Measurements from ENCODE around the gene NADSYN1.

DNA sequence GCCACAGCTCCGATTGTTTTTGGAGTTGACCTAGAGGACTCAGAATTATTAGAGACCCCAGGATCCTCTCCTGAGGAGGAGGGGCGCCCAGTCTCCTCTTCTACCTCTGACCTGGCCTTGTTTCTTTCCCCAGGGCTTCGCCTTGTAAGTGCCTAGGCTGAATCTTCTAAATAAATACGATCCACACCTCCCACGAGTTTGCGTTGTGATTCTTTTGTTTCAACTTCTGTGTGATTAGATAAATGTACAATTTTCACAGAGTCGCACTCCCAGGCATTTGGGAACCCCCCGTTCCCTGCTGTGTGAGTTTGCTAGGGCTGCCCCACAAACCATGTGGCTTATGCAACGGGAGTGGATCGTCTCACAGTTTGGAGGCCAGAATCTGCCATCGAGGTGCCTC lies 86.0 kb downstream of the NADSYN1 start:
- TF ChIP-seq, protein P1, sequence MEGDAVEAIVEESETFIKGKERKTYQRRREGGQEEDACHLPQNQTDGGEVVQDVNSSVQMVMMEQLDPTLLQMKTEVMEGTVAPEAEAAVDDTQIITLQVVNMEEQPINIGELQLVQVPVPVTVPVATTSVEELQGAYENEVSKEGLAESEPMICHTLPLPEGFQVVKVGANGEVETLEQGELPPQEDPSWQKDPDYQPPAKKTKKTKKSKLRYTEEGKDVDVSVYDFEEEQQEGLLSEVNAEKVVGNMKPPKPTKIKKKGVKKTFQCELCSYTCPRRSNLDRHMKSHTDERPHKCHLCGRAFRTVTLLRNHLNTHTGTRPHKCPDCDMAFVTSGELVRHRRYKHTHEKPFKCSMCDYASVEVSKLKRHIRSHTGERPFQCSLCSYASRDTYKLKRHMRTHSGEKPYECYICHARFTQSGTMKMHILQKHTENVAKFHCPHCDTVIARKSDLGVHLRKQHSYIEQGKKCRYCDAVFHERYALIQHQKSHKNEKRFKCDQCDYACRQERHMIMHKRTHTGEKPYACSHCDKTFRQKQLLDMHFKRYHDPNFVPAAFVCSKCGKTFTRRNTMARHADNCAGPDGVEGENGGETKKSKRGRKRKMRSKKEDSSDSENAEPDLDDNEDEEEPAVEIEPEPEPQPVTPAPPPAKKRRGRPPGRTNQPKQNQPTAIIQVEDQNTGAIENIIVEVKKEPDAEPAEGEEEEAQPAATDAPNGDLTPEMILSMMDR (IDR thresholded peaks at IDR 0.05) = no peak
- TF ChIP-seq TEAD4 (CRISPR knock-in tag; IDR thresholded peaks at IDR 0.05) (no peak), ZNF317 (CRISPR knock-in tag; IDR thresholded peaks at IDR 0.05; ENCODE audit: borderline replicate concordance, low read depth) (no peak), JUN (CRISPR knock-in tag; IDR thresholded peaks at IDR 0.05) (no peak), TEAD1 (CRISPR knock-in tag; IDR thresholded peaks at IDR 0.05) (no peak), ZNF423 (CRISPR knock-in tag; IDR thresholded peaks at IDR 0.05) (no peak), CBFB (CRISPR knock-in tag; IDR thresholded peaks at IDR 0.05; ENCODE audit: low read depth) (no peak)
- TF ChIP-seq, protein P2, sequence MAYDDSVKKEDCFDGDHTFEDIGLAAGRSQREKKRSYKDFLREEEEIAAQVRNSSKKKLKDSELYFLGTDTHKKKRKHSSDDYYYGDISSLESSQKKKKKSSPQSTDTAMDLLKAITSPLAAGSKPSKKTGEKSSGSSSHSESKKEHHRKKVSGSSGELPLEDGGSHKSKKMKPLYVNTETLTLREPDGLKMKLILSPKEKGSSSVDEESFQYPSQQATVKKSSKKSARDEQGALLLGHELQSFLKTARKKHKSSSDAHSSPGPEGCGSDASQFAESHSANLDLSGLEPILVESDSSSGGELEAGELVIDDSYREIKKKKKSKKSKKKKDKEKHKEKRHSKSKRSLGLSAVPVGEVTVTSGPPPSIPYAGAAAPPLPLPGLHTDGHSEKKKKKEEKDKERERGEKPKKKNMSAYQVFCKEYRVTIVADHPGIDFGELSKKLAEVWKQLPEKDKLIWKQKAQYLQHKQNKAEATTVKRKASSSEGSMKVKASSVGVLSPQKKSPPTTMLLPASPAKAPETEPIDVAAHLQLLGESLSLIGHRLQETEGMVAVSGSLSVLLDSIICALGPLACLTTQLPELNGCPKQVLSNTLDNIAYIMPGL (CRISPR knock-in tag; IDR thresholded peaks at IDR 0.05) = no peak
- TF ChIP-seq, protein P3, sequence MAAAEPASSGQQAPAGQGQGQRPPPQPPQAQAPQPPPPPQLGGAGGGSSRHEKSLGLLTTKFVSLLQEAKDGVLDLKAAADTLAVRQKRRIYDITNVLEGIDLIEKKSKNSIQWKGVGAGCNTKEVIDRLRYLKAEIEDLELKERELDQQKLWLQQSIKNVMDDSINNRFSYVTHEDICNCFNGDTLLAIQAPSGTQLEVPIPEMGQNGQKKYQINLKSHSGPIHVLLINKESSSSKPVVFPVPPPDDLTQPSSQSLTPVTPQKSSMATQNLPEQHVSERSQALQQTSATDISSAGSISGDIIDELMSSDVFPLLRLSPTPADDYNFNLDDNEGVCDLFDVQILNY (CRISPR knock-in tag; IDR thresholded peaks at IDR 0.05) = no peak
- TF ChIP-seq, protein P4, sequence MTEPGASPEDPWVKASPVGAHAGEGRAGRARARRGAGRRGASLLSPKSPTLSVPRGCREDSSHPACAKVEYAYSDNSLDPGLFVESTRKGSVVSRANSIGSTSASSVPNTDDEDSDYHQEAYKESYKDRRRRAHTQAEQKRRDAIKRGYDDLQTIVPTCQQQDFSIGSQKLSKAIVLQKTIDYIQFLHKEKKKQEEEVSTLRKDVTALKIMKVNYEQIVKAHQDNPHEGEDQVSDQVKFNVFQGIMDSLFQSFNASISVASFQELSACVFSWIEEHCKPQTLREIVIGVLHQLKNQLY (CRISPR knock-in tag; IDR thresholded peaks at IDR 0.05) = no peak
- TF ChIP-seq, protein P5, sequence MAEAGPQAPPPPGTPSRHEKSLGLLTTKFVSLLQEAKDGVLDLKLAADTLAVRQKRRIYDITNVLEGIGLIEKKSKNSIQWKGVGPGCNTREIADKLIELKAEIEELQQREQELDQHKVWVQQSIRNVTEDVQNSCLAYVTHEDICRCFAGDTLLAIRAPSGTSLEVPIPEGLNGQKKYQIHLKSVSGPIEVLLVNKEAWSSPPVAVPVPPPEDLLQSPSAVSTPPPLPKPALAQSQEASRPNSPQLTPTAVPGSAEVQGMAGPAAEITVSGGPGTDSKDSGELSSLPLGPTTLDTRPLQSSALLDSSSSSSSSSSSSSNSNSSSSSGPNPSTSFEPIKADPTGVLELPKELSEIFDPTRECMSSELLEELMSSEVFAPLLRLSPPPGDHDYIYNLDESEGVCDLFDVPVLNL (CRISPR knock-in tag; IDR thresholded peaks at IDR 0.05; ENCODE audit: borderline replicate concordance, low read depth) = no peak
- TF ChIP-seq, protein P6, sequence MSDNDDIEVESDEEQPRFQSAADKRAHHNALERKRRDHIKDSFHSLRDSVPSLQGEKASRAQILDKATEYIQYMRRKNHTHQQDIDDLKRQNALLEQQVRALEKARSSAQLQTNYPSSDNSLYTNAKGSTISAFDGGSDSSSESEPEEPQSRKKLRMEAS (CRISPR knock-in tag; IDR thresholded peaks at IDR 0.05) = no peak

Measured in WTC11 (cell line).